Tibial artery (tissue), 4 donors: ENCODE data around the gene HSPH1.
"Not testable (repeated sequence)": the region's sequence is repeated elsewhere in the genome, so short reads cannot be mapped to it uniquely, and the experiment has no call there.

ENCODE experiments used
- DNase-seq, 2 donors: peaks; one replicate each; pipeline ENCODE4 v3.0.0-alpha.2; 2019
- H3K27ac ChIP-seq, 2 donors: fragments of 200-600 bp; sonication (generic) in 1 of 2; 1 replicate in 1 of 2; 2 replicates in 1 of 2; pipeline ENCODE4 v1.5.1; 2018 to 2019; ENCODE audit warnings: mild to moderate bottlenecking in 1 of 2
- H3K27me3 ChIP-seq, 2 donors: fragments of 200-600 bp; sonication (generic) in 1 of 2; one replicate each; pipeline versions ENCODE4 v1.5.1 to v1.6.0; 2016 to 2019
- H3K36me3 ChIP-seq, 3 donors: fragments of 200-600 bp; sonication (generic) in 2 of 3; one replicate each; pipeline ENCODE4 v1.5.1; 2016 to 2019; ENCODE audit warnings: mild to moderate bottlenecking in 2 of 3
- H3K4me1 ChIP-seq, 4 donors: fragments of 200-600 bp; sonication (generic) in 2 of 4; 1 replicate in 3 of 4; 2 replicates in 1 of 4; pipeline ENCODE4 v1.5.1; 2016 to 2019
- H3K4me3 ChIP-seq, 2 donors: fragments of 200-600 bp; sonication (generic) in 1 of 2; 1 replicate in 1 of 2; 2 replicates in 1 of 2; pipeline ENCODE4 v1.5.1; 2018 to 2019; ENCODE audit warnings: mild to moderate bottlenecking in 2 of 2
- H3K9me3 ChIP-seq, 3 donors: fragments of 200-600 bp; sonication (generic) in 1 of 3; one replicate each; pipeline ENCODE4 v1.5.1; 2016 to 2019
- intact Hi-C: fragments of 100-400 bp; cut with DNase I; formaldehyde crosslinking; loops from one replicate; pipeline ENCODE4 v1.15.0; 2023; ENCODE audit warnings: low total_unique reads
- TF ChIP-seq, protein P1 (sequence below), 2 experiments: fragments of 200-600 bp in 1 of 2; fragments of 450-650 bp in 1 of 2; IDR thresholded peaks; one replicate each; pipeline ENCODE4 v1.5.1; 2017 to 2019; ENCODE audit warnings: antibody characterized with exemption in 2 of 2, mild to moderate bottlenecking in 1 of 2, moderate library complexity in 1 of 2

HSPH1 gene

DNA sequence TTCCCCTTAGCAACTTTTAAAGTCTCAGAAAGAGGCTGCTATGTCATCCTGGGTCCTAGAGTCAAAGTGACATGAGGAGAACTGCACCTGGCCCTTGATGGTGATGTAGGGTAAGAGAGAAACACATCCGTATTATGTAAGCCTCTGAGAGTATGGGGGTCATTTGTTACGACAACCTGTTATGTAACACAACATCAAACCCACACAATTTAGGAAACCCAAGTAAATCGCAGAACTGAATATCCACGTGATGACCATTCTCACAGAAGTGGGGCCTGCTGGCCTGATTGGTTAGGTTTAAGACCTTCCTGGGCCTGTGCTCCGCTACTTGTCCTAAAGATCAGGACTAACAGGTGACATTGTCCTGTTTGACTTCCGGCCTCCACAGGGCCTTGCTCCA lies 22.7 kb upstream of the HSPH1 start:
- Histone ChIP-seq H3K9me3 (no peaks in the 10 kb centered on the region), H3K27me3 (no peaks in the 10 kb centered on the region), H3K27ac (no peak overlapping the region), H3K4me1 (no peaks in the 10 kb centered on the region), H3K4me3 (no peak overlapping the region), H3K36me3 (no peaks in the 10 kb centered on the region)
- TF ChIP-seq, protein P1, sequence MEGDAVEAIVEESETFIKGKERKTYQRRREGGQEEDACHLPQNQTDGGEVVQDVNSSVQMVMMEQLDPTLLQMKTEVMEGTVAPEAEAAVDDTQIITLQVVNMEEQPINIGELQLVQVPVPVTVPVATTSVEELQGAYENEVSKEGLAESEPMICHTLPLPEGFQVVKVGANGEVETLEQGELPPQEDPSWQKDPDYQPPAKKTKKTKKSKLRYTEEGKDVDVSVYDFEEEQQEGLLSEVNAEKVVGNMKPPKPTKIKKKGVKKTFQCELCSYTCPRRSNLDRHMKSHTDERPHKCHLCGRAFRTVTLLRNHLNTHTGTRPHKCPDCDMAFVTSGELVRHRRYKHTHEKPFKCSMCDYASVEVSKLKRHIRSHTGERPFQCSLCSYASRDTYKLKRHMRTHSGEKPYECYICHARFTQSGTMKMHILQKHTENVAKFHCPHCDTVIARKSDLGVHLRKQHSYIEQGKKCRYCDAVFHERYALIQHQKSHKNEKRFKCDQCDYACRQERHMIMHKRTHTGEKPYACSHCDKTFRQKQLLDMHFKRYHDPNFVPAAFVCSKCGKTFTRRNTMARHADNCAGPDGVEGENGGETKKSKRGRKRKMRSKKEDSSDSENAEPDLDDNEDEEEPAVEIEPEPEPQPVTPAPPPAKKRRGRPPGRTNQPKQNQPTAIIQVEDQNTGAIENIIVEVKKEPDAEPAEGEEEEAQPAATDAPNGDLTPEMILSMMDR (IDR thresholded peaks at IDR 0.05): no peak
- DNase-seq: no peak
- intact Hi-C loops: no loop called here

DNA sequence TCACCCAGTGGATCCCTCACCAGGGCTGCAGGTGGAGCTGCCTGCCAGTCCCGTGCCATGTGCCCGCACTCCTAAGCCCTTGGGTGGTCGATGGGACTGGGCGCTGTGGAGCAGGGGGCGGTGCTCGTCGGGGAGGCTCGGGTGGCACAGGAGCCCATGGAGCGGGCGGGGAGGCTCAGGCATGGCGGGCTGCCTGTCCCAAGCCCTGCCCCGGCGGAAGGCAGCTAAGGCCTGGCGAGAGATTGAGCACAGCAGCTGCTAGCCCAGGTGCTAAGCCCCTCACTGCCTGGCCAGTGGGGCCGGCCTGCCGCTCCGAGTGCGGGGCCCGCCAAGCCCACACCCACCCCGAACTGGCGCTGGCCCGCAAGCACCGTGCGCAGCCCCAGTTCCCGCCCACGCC lies 21.3 kb upstream of the HSPH1 start:
- intact Hi-C loops: no loop called here
- H3K9me3 ChIP-seq: no peaks in the 10 kb centered on the region
- H3K4me1 ChIP-seq: no peaks in the 10 kb centered on the region
- H3K4me3 ChIP-seq: no peak overlapping the region
- TF ChIP-seq, protein P1 (IDR thresholded peaks at IDR 0.05): no peak
- H3K27ac ChIP-seq: no peak overlapping the region
- no peaks in the 10 kb centered on the region for H3K27me3 ChIP-seq
- no peaks in the 10 kb centered on the region for H3K36me3 ChIP-seq
- DNase-seq: no peak

- intact Hi-C loops: no loop called here
- Histone ChIP-seq H3K27ac (no peak overlapping the region), H3K4me1 (no peaks in the 10 kb centered on the region), H3K4me3 (no peak overlapping the region), H3K36me3 (no peaks in the 10 kb centered on the region), H3K27me3 (no peaks in the 10 kb centered on the region), H3K9me3 (no peaks in the 10 kb centered on the region)
- TF ChIP-seq, protein P1 (IDR thresholded peaks at IDR 0.05): no peak
- DNase-seq: no peak
Measured at GRCh38 chr13:31179754-31180153, 18.1 kb upstream of the HSPH1 start.

GRCh38 chr13:31179241-31179640 lies 17.5 kb upstream of the HSPH1 start:
- intact Hi-C loops: no loop called here
- TF ChIP-seq, protein P1 (IDR thresholded peaks at IDR 0.05): no peak
- no peaks in the 10 kb centered on the region for H3K27me3 ChIP-seq

DNA sequence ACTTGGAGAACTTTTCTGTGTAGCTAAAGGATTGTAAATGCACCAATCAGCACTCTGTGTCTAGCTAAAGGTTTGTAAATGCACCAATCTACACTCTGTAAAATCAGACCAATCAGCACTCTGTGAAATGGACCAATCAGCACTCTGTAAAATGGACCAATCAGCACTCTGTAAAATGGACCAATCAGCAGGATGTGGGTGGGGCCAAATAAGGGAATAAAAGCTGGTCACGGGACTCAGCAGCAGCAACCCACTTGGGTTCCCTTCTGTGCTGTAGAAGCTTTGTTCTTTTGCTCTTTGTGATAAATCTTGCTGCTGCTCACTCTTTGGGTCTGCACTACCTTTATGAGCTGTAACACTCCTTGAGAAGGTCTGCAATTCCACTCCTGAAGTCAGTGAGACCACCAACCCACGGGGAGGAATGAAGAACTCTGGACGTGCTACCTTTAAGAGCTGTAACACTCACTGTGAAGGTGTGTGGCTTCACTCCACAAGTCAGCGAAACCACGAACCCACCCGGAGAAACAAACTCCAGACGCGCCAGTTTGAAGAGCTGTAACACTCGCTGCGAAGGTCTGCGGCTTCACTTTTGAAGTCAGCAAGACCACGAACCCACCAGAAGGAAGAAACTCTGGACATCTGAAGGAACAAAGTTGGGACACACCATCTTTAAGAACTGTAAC lies 16.2 kb upstream of the HSPH1 start:
- H3K27me3 ChIP-seq, intact Hi-C loops, H3K27ac ChIP-seq, H3K4me1 ChIP-seq, H3K4me3 ChIP-seq, H3K9me3 ChIP-seq, DNase-seq, H3K36me3 ChIP-seq: not testable (repeated sequence)

More at GRCh38 chr13:31179241-31179640, 17.5 kb upstream of the HSPH1 start:
- no peak for DNase-seq
- Histone ChIP-seq H3K4me1 (no peaks in the 10 kb centered on the region), H3K4me3 (no peak overlapping the region), H3K9me3 (no peaks in the 10 kb centered on the region), H3K36me3 (no peaks in the 10 kb centered on the region), H3K27ac (no peak overlapping the region)

DNA sequence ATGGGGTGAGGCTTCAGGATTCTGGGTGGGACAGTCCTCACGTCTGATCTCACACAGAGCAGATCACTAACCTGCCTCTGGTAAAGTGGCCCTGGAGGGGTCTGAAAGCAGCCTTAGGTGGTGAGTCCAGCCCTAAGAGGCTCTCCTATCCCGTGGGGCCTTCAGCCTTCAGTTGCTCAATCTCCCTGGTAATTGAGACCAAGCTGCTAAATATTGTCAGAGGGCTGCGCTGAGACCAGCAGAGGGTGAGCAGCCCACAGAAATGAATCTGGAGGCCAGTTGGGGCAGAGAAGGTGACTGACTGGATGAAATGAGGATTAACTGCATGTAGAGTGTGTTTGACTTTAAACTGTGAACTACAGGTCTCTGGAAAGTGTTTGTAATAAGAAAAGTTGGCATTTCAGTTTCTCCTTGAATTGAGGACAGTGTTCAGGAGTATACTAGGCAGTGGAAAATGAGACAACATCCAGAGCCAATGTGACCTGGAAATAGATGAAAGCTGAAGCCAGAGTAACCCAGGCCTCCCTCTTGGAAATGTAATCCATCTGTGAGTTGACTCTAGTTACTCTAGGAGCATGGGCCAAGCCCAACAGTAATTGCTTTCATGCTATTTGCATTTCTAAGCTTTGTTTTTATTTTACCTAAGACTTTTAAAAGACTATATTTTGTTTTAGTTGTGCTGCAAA lies 14.3 kb upstream of the HSPH1 start:
- H3K9me3 ChIP-seq: no peaks in the 10 kb centered on the region
- DNase-seq: no peak
- no peaks in the 10 kb centered on the region for H3K36me3 ChIP-seq
- intact Hi-C loops: no loop called here
- no peaks in the 10 kb centered on the region for H3K4me1 ChIP-seq
- TF ChIP-seq, protein P1 (IDR thresholded peaks at IDR 0.05): no peak
- no peaks in the 10 kb centered on the region for H3K27me3 ChIP-seq
- no peak overlapping the region for H3K4me3 ChIP-seq
- H3K27ac ChIP-seq: no peak overlapping the region
